NCI-H510A (cell line): ENCODE data around the gene MEIS2.
A peak's percentile ranks its signal among the peaks of the same experiment; 100 is the strongest.

Source experiments
- DNase-seq: peaks from one replicate; lab custom pipeline; 2025; lab: John Stamatoyannopoulos, UW

Gene MEIS2

DNA sequence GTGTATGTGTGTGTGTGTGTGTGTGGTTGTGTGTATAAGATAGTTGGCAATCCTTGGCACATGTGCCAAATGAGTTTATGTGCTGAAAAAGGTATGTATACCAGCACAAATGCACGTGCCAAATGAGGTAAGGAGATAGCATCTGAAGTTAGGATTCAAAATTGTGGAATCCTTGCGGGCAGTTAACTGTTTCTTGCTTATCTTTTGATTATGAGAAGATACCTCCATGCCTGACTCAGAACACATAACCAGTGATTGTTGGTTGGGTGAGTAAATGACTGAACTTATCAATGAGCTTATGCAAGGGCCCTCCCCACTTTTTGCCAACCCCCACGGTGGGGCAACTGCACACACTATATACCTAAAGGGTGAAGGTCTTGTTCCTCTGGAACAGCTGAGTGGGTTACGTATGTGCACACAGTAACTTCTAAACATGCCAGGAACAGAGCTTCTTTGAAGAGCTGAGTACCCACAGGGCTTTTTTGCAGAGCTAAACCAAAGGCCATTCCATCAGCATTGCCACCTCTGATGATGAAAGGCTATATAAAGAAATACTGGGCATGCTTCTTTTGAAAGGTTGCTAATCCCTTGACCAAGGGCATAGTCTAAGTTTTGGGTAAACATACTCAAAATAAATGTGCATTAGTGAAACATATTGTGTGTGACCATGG lies 60.1 kb downstream of the MEIS2 start:
- DNase-seq: no peak

GRCh38 chr15:37038716-37039106 lies 61.6 kb downstream of the MEIS2 start:
- no peak for DNase-seq

DNA sequence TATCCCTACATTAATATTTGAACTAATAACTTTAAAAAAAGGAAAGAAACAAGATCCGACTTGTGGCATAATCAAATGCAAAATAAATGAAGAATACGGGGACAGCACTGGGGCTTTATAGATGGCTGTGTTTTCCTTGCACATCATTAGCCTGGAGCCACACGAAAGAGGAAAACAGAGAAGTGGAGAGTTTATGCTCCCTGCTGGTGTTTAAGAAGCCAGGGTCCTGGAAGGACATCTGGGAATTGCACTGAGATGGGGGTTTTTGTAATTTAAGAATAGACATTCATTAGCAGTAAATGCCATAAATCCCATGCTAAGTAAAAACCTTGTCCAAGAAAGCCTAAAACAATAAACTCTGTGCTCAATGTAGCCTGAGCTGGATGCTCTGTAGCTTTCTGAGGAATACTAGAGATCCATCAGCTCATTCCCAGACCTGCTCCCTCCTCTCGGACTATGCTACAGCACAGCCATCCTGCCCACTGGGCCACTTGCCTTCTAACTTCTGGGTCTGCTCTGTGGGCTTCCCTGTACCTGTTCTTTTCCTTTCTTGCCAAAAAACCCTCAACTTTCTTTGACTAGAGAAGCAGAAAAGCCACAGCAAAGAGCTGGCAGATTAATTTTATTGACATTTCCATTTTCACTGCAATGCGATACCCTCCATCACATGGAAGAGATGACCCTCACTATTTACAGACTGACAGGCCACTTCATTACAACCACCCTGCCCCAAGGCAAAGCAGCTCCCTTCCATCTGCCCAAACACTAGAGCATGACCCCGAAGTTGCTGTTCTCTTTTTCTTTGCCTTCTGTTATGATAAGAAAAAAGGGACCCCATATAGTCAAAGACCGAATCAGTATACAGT lies 62.3 kb downstream of the MEIS2 start:
- DNase-seq: no peak

DNA sequence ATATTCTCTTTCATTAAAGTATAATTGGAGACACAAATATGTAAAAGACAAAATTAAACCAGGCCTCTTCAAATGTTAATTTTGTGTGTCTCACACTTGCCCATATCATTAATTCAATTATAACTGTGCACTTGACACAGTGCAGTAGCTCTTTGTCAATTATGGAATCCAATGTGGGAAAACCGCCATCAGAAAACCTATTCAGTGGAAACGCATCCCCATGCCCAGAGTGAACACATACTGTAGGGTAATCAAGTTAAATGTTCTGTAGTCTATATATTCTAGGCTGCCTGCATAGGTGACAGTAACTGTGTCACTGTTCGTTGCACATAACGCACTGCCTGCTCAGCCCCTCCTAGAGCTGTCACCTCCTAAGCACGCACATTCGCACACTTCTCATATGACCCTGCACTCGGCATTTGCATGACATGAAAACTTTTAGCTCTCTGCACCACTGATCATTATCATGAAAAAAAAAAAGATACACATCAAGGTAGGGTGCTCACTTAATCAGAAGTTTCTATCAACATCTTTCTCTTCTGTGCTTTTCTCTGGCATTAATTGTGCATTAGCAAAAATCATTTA lies 63.2 kb downstream of the MEIS2 start:
- DNase-seq: no peak

- DNase-seq: no peak
Observed at GRCh38 chr15:37034835-37035748, 65.3 kb downstream of the MEIS2 start.

DNA sequence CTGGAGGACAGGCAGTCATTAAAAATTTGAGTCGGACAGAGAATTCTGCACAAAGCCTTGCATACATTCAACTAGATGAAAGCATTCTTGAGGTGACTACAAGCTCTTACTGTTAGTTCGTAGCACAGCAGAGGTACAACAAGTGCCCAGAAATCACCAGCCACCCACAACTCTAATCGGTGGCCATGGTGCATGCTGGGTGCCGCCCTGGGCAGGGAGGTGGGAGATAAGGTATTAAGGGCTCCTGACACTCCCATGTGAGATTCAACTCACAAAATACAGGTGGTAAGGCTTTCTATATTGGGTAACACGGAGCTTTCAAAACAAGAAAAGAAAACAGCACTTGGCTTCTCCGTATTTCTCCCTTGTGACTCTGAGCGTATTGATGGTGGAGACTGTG lies 66.0 kb downstream of the MEIS2 start:
- DNase-seq: no peak

- DNase-seq: no peak
Observed at GRCh38 chr15:37032091-37032775, 68.1 kb downstream of the MEIS2 start.

GRCh38 chr15:37031198-37031597 lies 69.2 kb downstream of the MEIS2 start:
- DNase-seq: no peak

GRCh38 chr15:37028625-37029296 lies 71.6 kb downstream of the MEIS2 start:
- no peak for DNase-seq

GRCh38 chr15:37020852-37021251 lies 79.5 kb downstream of the MEIS2 start:
- no peak for DNase-seq

- DNase-seq: peak; percentile 28
Observed at GRCh38 chr15:37019479-37020433, 80.6 kb downstream of the MEIS2 start.

DNA sequence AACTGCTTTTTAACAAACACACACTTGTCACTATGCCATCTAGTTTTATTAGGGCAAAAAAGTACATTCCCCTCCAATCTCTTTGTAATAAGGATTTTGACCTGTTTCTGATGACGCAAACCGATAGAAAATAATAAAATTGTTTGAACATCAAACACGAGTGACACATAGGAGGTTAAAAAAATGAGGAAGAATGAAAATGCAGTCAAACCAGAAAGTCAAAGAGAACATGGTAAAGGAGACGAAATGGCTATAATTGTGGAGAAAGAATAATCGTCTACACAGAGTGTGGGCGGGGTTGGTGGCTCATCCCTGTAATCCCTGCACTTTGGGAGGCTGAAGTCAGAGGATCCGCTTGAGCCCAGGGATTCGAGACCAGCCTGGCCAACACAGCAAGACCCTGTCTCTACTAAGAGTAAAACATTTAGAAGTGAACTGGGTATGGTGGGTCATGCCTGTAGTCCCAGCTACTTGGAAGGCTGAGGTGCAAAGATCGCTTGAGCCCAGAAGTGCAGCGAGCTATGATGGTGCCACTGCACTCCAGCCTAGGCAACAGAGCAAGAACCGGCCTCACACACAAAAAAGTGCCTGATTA lies 83.2 kb downstream of the MEIS2 start:
- DNase-seq: no peak

DNA sequence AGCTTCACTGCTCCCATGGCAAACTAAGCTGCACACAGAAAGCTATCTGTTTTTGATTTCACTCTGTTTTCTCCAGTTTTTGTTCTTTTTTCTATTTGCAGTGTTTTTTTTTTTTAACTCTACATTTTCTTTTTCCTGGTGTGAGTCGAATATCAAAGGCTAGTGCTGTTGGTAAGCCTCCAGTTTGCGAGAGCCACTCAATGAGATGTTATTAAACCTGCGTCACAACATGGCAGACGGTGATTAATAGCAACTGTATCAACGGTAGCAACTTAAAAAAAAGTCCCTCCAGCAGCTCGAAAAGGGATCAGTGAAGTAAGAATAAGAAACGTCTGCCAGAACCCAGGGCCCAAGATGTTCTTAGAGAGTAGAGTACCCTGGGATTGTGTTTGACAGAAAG lies 84.1 kb downstream of the MEIS2 start:
- DNase-seq: no peak

- DNase-seq: no peak
Observed at GRCh38 chr15:37015451-37015850, 84.9 kb downstream of the MEIS2 start.

DNA sequence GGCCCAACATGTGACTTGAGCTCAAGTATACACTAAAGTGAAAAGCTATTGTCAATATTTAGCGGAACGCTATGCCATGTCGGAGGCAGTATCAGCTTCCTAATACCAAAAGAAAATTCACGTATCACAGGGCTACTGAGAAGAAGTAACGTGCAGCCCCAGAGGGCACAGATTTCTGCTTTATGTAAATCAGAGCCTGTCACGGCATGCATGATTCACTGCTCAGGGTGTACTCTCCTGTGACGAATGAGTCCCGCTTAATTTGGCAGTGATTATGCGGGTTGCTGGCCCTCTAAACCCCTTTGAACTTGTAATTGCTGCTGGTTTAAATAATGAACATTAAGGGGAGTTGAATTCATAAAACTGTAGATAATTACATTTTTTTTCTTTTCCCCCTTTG lies 85.3 kb downstream of the MEIS2 start:
- DNase-seq: no peak

- no peak for DNase-seq
Observed at GRCh38 chr15:37014566-37014965, 85.8 kb downstream of the MEIS2 start.

DNA sequence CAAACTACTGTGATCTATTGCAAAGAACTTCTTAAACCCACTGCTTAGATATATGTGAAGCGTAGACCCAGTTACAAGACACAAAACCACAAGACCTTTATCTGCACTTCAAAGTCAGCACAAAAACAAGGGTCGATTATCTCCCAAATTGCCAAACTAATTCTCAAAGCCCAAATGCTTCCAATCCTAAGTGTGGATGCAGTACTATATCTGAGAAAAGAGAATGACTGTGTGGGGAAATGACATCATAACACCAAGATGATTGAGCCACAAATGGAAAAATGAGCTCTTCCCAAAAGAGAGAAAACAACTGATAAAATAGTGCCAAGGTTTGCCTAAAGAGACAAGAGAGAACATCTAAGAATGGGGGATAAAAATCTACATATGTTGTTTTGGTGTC lies 86.2 kb downstream of the MEIS2 start:
- DNase-seq: no peak

- no peak for DNase-seq
Observed at GRCh38 chr15:37010595-37010994, 89.8 kb downstream of the MEIS2 start.

DNA sequence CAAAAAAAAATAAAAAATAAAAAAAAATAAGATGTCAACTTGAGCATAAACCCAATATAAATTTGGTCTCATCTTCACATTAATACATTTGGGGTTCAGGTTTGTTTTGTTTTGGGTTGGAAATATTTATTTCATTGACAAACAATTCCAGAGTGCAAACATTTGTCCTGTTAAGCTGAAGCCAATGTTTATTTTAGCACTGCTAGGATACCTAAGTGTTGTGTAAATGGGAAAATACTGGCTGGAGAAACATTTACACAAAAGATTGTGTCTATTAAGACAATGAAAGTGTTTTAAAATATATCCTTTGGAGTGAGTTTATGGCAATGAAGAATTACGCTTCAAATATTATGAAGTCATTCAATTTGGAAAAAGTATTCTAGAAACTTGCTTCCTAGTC lies 91.1 kb downstream of the MEIS2 start:
- DNase-seq: no peak
